GM12874 (cell line): Measurements from ENCODE around the gene CD160.

Source experiments
- CTCF ChIP-seq: IDR thresholded peaks from 2 replicates; pipeline ENCODE4 v1.5.1; 2011; ENCODE audit warnings: low read depth, mild to moderate bottlenecking, control low read depth, low read length, moderate library complexity; ENCODE audit not compliant: insufficient read depth

The CD160 gene

GRCh38 chr1:145740269-145740668, 21.0 kb downstream of the CD160 start:
- TF ChIP-seq CTCF: no peak

DNA sequence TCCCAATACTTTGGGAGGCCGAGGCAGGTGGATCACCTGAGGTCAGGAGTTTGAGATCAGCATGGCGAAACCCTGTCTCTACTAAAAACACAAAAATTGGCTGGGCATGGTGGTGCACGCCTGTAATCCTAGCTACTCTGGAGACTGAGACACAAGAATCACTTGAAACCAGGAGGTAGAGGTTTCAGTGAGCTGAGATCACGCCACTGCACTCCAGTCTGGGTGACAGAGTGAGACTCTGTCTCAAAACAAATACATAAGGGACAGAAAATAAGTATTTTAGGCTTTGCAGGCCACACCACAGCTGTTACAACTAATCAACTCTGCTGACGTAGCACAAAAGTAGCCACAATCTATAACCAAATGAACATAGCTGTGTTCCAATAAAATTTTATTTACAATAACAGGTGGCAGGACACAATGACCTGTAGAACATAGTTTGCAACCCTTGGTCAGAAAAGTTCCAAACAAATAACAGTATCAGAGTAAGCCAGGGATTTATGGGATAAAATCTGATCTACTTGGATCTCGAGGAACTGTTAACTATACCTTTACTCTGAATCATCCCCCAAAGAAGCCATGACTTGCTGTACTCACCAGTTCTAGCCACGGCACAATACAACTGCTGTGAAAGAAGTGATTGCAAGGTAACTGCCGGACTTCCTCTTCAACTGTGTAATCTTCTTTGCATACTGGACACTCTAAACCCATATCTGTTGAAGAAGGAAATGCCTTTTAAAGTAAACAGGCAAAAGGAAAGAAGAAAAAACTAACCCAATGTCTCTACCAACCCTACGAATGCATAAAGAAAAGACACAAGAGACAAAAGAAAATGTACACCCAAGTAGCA, 28.3 kb downstream of the CD160 start:
- no peak for TF ChIP-seq CTCF

DNA sequence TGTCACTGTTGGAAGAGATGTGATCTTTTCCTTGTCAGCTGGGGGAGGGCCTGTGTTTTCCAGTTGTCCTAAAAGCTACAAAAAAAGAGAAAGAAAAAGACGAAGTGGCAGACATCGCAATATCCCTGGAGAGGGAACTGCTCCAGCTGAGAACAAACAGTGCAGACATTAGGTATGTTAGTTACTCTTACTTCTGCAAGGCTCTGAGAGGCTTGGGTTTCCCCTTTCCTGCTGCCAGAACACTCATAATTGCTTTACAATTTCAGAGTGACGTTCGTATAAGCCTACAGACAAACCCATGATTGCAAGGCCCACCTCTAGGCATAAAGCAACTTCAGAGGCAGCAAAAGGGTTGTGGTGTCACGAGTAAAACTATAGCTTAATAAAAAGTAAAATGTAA, 31.1 kb downstream of the CD160 start:
- TF ChIP-seq CTCF: no peak

- TF ChIP-seq CTCF: no peak
Observed at GRCh38 chr1:145751491-145752037, 32.3 kb downstream of the CD160 start.

- TF ChIP-seq CTCF: no peak
Observed at GRCh38 chr1:145757420-145757819, 38.1 kb downstream of the CD160 start.

DNA sequence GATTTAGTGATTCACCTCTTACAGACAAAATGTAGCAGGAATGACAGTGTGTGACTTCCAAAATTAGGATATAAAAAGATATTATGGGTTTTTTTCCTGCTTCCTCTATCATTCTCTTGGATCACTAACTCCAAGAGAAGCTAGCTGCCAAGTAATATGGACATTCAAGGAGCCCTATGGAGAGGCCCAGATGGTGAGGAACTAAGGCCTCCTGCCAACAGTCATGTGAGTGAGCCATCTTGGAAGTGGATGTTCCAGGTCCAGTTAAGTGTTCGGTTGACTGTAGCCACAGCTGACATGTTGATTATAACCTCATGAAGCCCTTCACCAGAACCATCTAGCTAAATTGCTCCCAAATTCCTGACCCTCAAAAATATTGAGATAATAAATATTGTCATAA, 38.8 kb downstream of the CD160 start:
- TF ChIP-seq CTCF: no peak

GRCh38 chr1:145758575-145758974, 39.3 kb downstream of the CD160 start:
- no peak for TF ChIP-seq CTCF
